ENCODE measurements around the gene THSD4. TPM values are rescaled to one million over a fixed set of nuclear protein-coding genes. Genes with fewer than 3 reads are reported as not detected.

THSD4 gene
- total RNA-seq, 1 experiment from 2014 or later, result 36.3 TPM

GRCh38 chr15:71444866-71445590, 329.8 kb downstream of the THSD4 start:
- Mint-ChIP-seq H3K27ac (ENCODE audit: low read depth, unreplicated experiment) (no peak overlapping the region), H3K36me3 (ENCODE audit: insufficient read depth, unreplicated experiment) (no peaks in the 10 kb centered on the region), H3K9me3 (ENCODE audit: unreplicated experiment) (no peaks in the 10 kb centered on the region), H3K4me1 (ENCODE audit: insufficient read depth, unreplicated experiment) (peaks cover 19% of the 10 kb centered on the region), H3K27me3 (ENCODE audit: insufficient read depth, unreplicated experiment) (no peaks in the 10 kb centered on the region), H3K4me3 (ENCODE audit: unreplicated experiment) (no peak overlapping the region)
- BruUV-seq (replicated peaks), result no TSS peak
- ChIA-PET CTCF (interaction anchor here (0.6 to 3.3 kb wide), 22 partner anchors 14 to 552 kb away, joined by 3 to 29 read pairs (median 4); partner anchors contain the start of genes LRRC49 and THSD4), POLR2A (interaction anchor here (0.6 to 1.9 kb wide), 14 partner anchors 11 to 1567 kb away, joined by 3 to 7 read pairs (median 3); no protein-coding TSS in a partner anchor)
- DNase-seq (ENCODE audit: unreplicated experiment), result peak; percentile 49
- intact Hi-C loops (cut with micrococcal nuclease), result loop anchor here (5.0 kb wide), 1 partner anchor 712 kb away; no protein-coding TSS in a partner anchor
- TF ChIP-seq CTCF (IDR thresholded peaks at IDR 0.05; ENCODE audit: unreplicated experiment), result no peak

- intact Hi-C loops (cut with micrococcal nuclease), result loop anchor here (1.0 to 5.0 kb wide), 5 partner anchors 127 to 710 kb away; no protein-coding TSS in a partner anchor
- Mint-ChIP-seq H3K27me3 (ENCODE audit: insufficient read depth, unreplicated experiment) (no peaks in the 10 kb centered on the region), H3K9me3 (ENCODE audit: unreplicated experiment) (no peaks in the 10 kb centered on the region), H3K4me1 (ENCODE audit: insufficient read depth, unreplicated experiment) (peaks cover 10% of the 10 kb centered on the region), H3K4me3 (ENCODE audit: unreplicated experiment) (peak overlapping the region; percentile 39), H3K36me3 (ENCODE audit: insufficient read depth, unreplicated experiment) (peaks cover 6% of the 10 kb centered on the region), H3K27ac (ENCODE audit: low read depth, unreplicated experiment) (no peak overlapping the region)
- POLR2A ChIA-PET, result interaction anchor here (0.6 to 1.4 kb wide), 16 partner anchors 9 to 482 kb away, joined by 3 to 7 read pairs (median 4); no protein-coding TSS in a partner anchor
- BruUV-seq (replicated peaks), result TSS peak; percentile 54
- no peak for TF ChIP-seq CTCF (IDR thresholded peaks at IDR 0.05; ENCODE audit: unreplicated experiment)
- CTCF ChIA-PET, result interaction anchor here (0.5 to 1.5 kb wide), 15 partner anchors 9 to 573 kb away, joined by 3 to 7 read pairs (median 4); no protein-coding TSS in a partner anchor
- DNase-seq (ENCODE audit: unreplicated experiment), result peak; percentile 93
Measured at GRCh38 chr15:71447328-71448250, 332.3 kb downstream of the THSD4 start.

- ChIA-PET POLR2A (interaction anchor here (1.5 kb wide), 1 partner anchor 12 kb away, joined by 3 read pairs; no protein-coding TSS in a partner anchor), CTCF (interaction anchor here (1.0 to 2.3 kb wide), 3 partner anchors 203 to 707 kb away, joined by 4 to 19 read pairs (median 15); no protein-coding TSS in a partner anchor)
- no TSS peak for BruUV-seq (replicated peaks)
- H3K36me3 Mint-ChIP-seq (ENCODE audit: insufficient read depth, unreplicated experiment), result peaks cover 6% of the 10 kb centered on the region
- H3K4me3 Mint-ChIP-seq (ENCODE audit: unreplicated experiment), result no peak overlapping the region
- intact Hi-C loops (cut with micrococcal nuclease), result loop anchor here (1.0 to 5.0 kb wide), 5 partner anchors 126 to 709 kb away; no protein-coding TSS in a partner anchor
- H3K4me1 Mint-ChIP-seq (ENCODE audit: insufficient read depth, unreplicated experiment), result no peaks in the 10 kb centered on the region
- peak overlapping the region; percentile 39 for H3K27ac Mint-ChIP-seq (ENCODE audit: low read depth, unreplicated experiment)
- no peaks in the 10 kb centered on the region for H3K9me3 Mint-ChIP-seq (ENCODE audit: unreplicated experiment)
- no peaks in the 10 kb centered on the region for H3K27me3 Mint-ChIP-seq (ENCODE audit: insufficient read depth, unreplicated experiment)
- DNase-seq (ENCODE audit: unreplicated experiment), result peak; percentile 79
- peak; percentile 86 for TF ChIP-seq CTCF (IDR thresholded peaks at IDR 0.05; ENCODE audit: unreplicated experiment)
Measured at GRCh38 chr15:71448688-71449114, 333.4 kb downstream of the THSD4 start.

All from MCF 10A (cell line).